AG09309 (cell line): ENCODE results near the gene PES1.
"Not testable (repeated sequence)": the region's sequence is repeated elsewhere in the genome, so short reads cannot be mapped to it uniquely, and the experiment has no call there.

ENCODE experiments used
- DNase-seq: peaks from one replicate; pipeline ENCODE4 v3.0.0-alpha.2; 2010; ENCODE audit warnings: low read depth
- H3K4me3 ChIP-seq: 2 replicates; pipeline ENCODE4 v1.5.1; 2011; ENCODE audit warnings: mild to moderate bottlenecking, low read depth, low read length, moderate library complexity; ENCODE audit not compliant: control insufficient read depth
- TF ChIP-seq, protein P1 (sequence below): IDR thresholded peaks from 2 replicates; pipeline ENCODE4 v1.5.1; 2011; ENCODE audit warnings: mild to moderate bottlenecking, low read depth, low read length, inconsistent platforms; ENCODE audit not compliant: insufficient read depth, control insufficient read depth; ENCODE audit errors: missing control alignments

Gene PES1

DNA sequence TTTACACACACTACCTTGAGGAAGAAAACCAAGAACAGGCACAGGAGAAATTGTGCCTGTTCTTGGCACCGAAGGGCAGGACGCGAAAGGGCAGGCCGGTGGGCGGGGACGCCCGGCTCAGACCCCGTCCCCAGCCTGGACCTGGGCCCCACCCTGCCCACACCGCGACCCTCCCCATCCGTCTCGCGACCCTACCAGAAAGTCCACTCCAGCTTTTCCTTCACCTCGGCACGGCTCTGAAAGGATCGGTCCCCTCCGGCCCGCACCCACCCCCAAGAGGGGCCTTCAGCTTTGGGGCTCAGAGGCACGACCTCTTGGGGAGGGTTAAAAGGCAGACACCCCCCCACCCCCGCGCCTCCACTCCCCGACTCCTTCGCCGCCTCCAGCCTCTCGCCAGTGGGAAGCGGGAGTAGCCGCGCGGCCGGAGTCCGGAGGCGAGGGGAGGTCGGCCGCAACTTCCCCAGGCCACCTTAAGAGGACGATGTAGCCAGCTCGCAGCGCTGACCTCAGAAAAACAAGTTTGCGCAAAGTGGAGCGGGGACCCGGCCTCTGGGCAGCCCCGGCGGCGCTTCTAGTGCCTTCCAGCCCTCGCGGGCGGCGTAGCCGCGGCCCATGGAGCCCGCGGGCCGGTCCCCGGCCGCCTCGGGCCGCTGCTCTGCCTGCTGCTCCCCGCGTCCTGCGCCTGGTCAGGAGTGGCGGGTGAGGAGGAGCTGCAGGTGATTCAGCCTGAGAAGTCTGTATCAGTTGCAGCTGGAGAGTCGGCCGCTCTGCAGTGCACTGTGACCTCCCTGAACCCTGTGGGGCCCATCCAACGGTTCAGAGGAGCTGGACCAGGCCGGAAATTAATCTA is 49.5 kb downstream of the PES1 start:
- H3K4me3 ChIP-seq: no peak overlapping the region
- TF ChIP-seq, protein P1, sequence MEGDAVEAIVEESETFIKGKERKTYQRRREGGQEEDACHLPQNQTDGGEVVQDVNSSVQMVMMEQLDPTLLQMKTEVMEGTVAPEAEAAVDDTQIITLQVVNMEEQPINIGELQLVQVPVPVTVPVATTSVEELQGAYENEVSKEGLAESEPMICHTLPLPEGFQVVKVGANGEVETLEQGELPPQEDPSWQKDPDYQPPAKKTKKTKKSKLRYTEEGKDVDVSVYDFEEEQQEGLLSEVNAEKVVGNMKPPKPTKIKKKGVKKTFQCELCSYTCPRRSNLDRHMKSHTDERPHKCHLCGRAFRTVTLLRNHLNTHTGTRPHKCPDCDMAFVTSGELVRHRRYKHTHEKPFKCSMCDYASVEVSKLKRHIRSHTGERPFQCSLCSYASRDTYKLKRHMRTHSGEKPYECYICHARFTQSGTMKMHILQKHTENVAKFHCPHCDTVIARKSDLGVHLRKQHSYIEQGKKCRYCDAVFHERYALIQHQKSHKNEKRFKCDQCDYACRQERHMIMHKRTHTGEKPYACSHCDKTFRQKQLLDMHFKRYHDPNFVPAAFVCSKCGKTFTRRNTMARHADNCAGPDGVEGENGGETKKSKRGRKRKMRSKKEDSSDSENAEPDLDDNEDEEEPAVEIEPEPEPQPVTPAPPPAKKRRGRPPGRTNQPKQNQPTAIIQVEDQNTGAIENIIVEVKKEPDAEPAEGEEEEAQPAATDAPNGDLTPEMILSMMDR: no peak

DNA sequence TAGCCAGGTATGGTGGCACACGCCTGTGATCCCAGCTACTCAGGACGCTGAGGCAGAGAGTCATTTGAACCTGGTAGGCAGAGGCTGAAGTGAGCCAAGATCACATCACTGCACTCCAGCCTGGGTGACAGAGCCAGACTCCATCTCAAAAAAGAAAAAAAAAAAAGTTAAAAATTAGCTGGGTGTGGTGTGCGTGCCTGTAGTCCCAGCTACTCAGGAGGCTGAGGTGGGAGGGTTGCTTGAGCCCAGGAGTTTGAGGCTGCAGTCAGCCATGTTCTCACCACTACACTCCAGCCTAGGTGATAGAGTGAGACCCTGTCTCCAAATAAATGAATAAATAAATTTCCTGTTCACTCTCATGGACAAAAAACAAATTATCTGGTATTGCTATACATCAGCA is 50.2 kb downstream of the PES1 start:
- not testable (repeated sequence) for DNase-seq, H3K4me3 ChIP-seq

More for the DNA sequence above, 49.5 kb downstream of the PES1 start:
- DNase-seq: no peak

DNA sequence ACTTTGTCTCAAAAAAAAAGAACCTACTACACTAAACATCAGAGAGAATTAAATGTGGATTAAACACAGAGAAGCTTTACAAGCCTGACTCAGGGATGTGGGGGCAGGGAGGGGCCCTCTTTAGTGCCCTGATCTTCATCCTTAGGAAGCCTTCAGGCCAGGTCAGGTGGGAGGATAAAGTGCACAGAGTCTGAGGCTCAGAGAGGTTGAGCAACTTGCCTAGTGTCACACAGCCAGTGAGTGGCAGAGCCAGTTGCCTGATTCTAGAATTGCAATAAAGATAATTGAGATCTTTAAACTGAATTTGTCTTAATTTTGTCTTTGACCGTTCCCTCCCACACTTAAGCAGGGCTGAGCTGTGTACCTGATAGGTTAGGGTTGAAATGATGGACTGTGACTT is 52.3 kb downstream of the PES1 start:
- DNase-seq: no peak
- TF ChIP-seq, protein P1: no peak
- H3K4me3 ChIP-seq: no peak overlapping the region

DNA sequence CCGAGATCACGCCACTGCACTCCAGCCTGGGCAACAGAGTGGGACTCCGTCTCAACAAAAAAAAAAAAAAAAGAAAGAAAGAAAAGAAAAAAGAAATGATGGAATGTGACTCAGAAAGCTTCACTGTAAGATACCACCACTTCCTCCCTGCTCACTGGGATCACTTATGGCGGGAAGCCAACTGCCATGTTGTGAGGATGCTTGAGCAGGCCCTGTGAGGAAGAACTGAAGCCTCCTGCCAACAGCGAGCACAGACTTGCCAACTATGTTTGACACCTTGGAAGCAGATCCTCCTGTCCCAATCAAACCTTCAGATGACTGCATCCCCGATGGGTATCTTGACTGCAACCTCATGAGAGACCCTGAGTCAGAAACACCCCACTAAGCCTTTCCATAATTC is 53.4 kb downstream of the PES1 start:
- DNase-seq: no peak
- TF ChIP-seq, protein P1: no peak
- H3K4me3 ChIP-seq: no peak overlapping the region

DNA sequence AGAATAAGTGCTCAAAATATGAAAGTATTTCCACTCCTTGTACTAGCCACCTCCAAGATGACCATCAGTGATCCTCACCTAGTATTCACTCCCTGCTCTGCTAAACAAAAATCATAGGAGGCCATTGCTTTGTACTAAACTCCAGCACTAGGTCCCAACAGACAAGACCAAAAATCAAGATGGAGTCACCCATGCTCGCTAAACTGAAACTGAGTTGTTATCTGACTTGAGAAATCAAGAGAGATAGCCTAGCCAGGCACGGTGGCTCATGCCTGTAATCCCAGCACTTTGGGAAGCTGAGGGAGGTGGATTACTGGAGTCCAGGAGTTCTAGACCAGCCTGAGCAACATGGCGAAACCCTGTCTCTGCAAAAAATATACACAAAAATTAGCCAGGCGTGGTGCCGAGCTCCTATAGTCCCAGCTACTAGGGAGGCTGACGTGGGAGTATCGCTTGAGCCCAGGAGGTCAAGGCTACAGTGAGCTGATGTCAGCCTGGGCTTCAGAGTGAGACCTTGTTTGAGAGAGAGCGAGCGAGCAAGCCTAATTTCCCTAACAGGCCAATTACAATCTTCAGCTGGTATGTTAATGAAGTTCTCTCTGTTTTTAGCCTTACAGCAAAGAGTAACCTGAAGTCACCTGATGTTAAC is 54.5 kb downstream of the PES1 start:
- no peak overlapping the region for H3K4me3 ChIP-seq
- no peak for DNase-seq
- TF ChIP-seq, protein P1: no peak

DNA sequence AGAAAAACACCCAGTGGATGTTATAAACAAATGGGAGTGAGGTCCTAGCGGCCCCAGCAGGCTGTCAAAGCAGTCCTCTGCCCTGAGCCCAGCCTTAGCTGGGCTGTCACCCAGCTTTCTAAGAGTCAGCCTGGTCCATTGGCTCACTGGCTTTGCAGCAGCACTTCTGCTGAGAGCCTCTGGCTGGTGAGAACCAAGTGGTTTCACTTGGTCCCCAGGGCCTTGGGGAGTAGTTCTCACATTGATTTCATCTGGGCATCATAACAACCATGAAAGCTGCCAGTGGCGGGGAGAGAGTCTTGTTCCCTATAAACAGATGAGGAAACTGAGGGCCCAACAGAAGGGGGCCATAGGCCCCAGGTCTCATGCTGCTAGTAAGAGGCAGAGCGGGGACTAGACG is 56.5 kb downstream of the PES1 start:
- TF ChIP-seq, protein P1: no peak
- DNase-seq: no peak
- no peak overlapping the region for H3K4me3 ChIP-seq

- DNase-seq: no peak
- TF ChIP-seq, protein P1: no peak
- no peak overlapping the region for H3K4me3 ChIP-seq
These were observed 59.8 kb downstream of the PES1 start for GRCh38 chr22:30531651-30532608.
